H1 (cell line): ENCODE measurements around the gene NHLRC2. TPM values are rescaled to one million over a fixed set of nuclear protein-coding genes. Genes with fewer than 3 reads are reported as not detected.

Source experiments
- CTCF ChIA-PET: fragments of 300-600 bp; sonication (Branson Sonifier 250); formaldehyde crosslinking; loops from one replicate; lab custom pipeline; 2021; ENCODE audit not compliant: partially characterized antibody; lab: Charles Lee
- POLR2A ChIA-PET: fragments of 300-600 bp; sonication (Branson Sonifier 250); formaldehyde crosslinking; loops from one replicate; lab custom pipeline; 2021; ENCODE audit warnings: inconsistent platforms; ENCODE audit not compliant: partially characterized antibody; lab: Charles Lee
- DNase-seq, 2 experiments: peaks; one replicate each; pipeline versions ENCODE4 v3.0.0 to v3.0.0-alpha.2; 2010 to 2022; ENCODE audit warnings: low spot score in 2 of 2, low read depth in 1 of 2, mixed read lengths in 1 of 2
- FAIRE-seq: peaks from 2 replicates; lab custom pipeline; 2011; peaks lifted over from hg19 to GRCh38; lab: Jason Lieb, UNC
- H2AFZ ChIP-seq: 2 replicates; pipeline ENCODE4 v1.8.1; 2012; ENCODE audit warnings: low read length, inconsistent platforms
- H2AK5ac ChIP-seq: 2 replicates; pipeline ENCODE4 v1.6.1; 2013; ENCODE audit warnings: low read depth, low read length
- H2BK120ac ChIP-seq: replicated peaks from 2 replicates; pipeline ENCODE3; 2013; ENCODE audit warnings: low read depth, low read length, inconsistent platforms
- H2BK12ac ChIP-seq: 2 replicates; pipeline ENCODE4 v1.6.1; 2013; ENCODE audit warnings: low read depth, low read length
- H2BK15ac ChIP-seq: 2 replicates; pipeline ENCODE4 v1.6.1; 2013; ENCODE audit warnings: low read length
- H2BK20ac ChIP-seq: 2 replicates; pipeline ENCODE4 v1.6.1; 2013; ENCODE audit warnings: low read length
- H2BK5ac ChIP-seq: 2 replicates; pipeline ENCODE4 v1.6.1; 2013; ENCODE audit warnings: low read depth, low read length
- H3K14ac ChIP-seq: 2 replicates; pipeline ENCODE4 v1.6.1; 2013; ENCODE audit warnings: inconsistent platforms; ENCODE audit not compliant: insufficient read length
- H3K18ac ChIP-seq: 2 replicates; pipeline ENCODE4 v1.6.1; 2013; ENCODE audit warnings: low read length; ENCODE audit errors: extremely low read depth
- H3K23ac ChIP-seq: 2 replicates; pipeline ENCODE4 v1.6.1; 2013; ENCODE audit warnings: inconsistent platforms; ENCODE audit not compliant: insufficient read length
- H3K23me2 ChIP-seq: 2 replicates; pipeline ENCODE4 v1.6.1; 2013; ENCODE audit warnings: low read depth, low read length
- H3K27ac ChIP-seq: 2 replicates; pipeline ENCODE4 v1.6.1; 2011; ENCODE audit warnings: low read depth, low read length, inconsistent platforms
- H3K27me3 ChIP-seq, 4 experiments: replicated peaks in 1 of 4; 1 replicate in 1 of 4; 2 replicates in 3 of 4; pipeline versions ENCODE4 v1.6.1 to v1.8.1; 2011 to 2013; ENCODE audit warnings: low read length in 3 of 4, mild to moderate bottlenecking in 3 of 4, inconsistent platforms in 2 of 4, mixed read lengths in 2 of 4, moderate library complexity in 1 of 4; ENCODE audit not compliant: control insufficient read depth in 3 of 4, insufficient read depth in 3 of 4; ENCODE audit errors: extremely low read depth in 1 of 4
- H3K36me3 ChIP-seq, 4 experiments: 2 replicates each; pipeline versions ENCODE4 v1.6.1 to v1.8.1; 2011 to 2013; ENCODE audit warnings: mild to moderate bottlenecking in 4 of 4, low read length in 3 of 4, moderate library complexity in 2 of 4, control low read depth in 1 of 4, inconsistent platforms in 1 of 4; ENCODE audit not compliant: insufficient read depth in 4 of 4, control insufficient read depth in 2 of 4
- H3K4ac ChIP-seq: replicated peaks from 2 replicates; pipeline ENCODE3; 2013; ENCODE audit warnings: low read length, low read depth, mixed read lengths, inconsistent platforms; ENCODE audit not compliant: insufficient read length
- H3K4me1 ChIP-seq, 4 experiments: replicated peaks in 1 of 4; 1 replicate in 1 of 4; 2 replicates in 3 of 4; pipeline versions ENCODE4 v1.6.1 to v1.8.1; 2011 to 2013; ENCODE audit warnings: low read length in 3 of 4, inconsistent platforms in 2 of 4, mixed read lengths in 1 of 4; ENCODE audit not compliant: insufficient read depth in 4 of 4, control insufficient read depth in 3 of 4
- H3K4me2 ChIP-seq, 2 experiments: 2 replicates each; pipeline versions ENCODE4 v1.6.1 to v1.8.1; 2011 to 2013; ENCODE audit warnings: low read depth in 2 of 2, low read length in 2 of 2, control low read depth in 1 of 2, inconsistent platforms in 1 of 2, mild to moderate bottlenecking in 1 of 2; ENCODE audit not compliant: insufficient read depth in 1 of 2
- H3K4me3 ChIP-seq, 4 experiments: fragments of 200-600, 300-600 bp in 1 of 4; sonication (generic), shearing (Covaris generic), sonication (Bioruptor Twin) in 1 of 4; 2 replicates each; pipeline versions ENCODE4 v1.5.1 to v1.8.1; 2011 to 2016; ENCODE audit warnings: low read length in 4 of 4, low read depth in 3 of 4, control low read depth in 2 of 4, inconsistent platforms in 2 of 4, mild to moderate bottlenecking in 2 of 4, mixed read lengths in 1 of 4, moderate library complexity in 1 of 4; ENCODE audit not compliant: insufficient read depth in 2 of 4; ENCODE audit errors: extremely low read depth in 1 of 4
- H3K56ac ChIP-seq: replicated peaks from 2 replicates; pipeline ENCODE3; 2013; ENCODE audit warnings: low read depth, mild to moderate bottlenecking, mixed read lengths, low read length, inconsistent platforms; ENCODE audit not compliant: insufficient read length
- H3K79me1 ChIP-seq: 2 replicates; pipeline ENCODE4 v1.6.1; 2013; ENCODE audit warnings: low read depth, low read length, control low read depth
- H3K79me2 ChIP-seq, 2 experiments: 2 replicates each; pipeline versions ENCODE4 v1.6.1 to v1.8.1; 2012 to 2013; ENCODE audit warnings: low read length in 2 of 2, mild to moderate bottlenecking in 2 of 2, inconsistent platforms in 1 of 2; ENCODE audit not compliant: insufficient read depth in 2 of 2, control insufficient read depth in 1 of 2
- H3K9ac ChIP-seq, 4 experiments: replicated peaks in 1 of 4; 1 replicate in 1 of 4; 2 replicates in 3 of 4; pipeline versions ENCODE4 v1.6.1 to v1.8.1; 2011 to 2013; ENCODE audit warnings: low read depth in 3 of 4, low read length in 3 of 4, control low read depth in 2 of 4, mild to moderate bottlenecking in 2 of 4, moderate library complexity in 2 of 4, inconsistent platforms in 1 of 4; ENCODE audit errors: extremely low read depth in 1 of 4
- H3K9me3 ChIP-seq, 2 experiments: 2 replicates each; pipeline versions ENCODE4 v1.6.1 to v1.8.1; 2012 to 2013; ENCODE audit warnings: mild to moderate bottlenecking in 2 of 2, moderate library complexity in 2 of 2, control low read depth in 1 of 2, inconsistent platforms in 1 of 2, low read depth in 1 of 2, low read length in 1 of 2, mixed read lengths in 1 of 2; ENCODE audit not compliant: insufficient read depth in 2 of 2
- H4K20me1 ChIP-seq, 2 experiments: replicated peaks in 1 of 2; 2 replicates each; pipeline versions ENCODE3 to v1.8.1; 2011 to 2013; ENCODE audit warnings: inconsistent platforms in 2 of 2, low read length in 2 of 2, mild to moderate bottlenecking in 1 of 2; ENCODE audit not compliant: insufficient read depth in 2 of 2, control insufficient read depth in 1 of 2
- H4K5ac ChIP-seq: 2 replicates; pipeline ENCODE4 v1.6.1; 2013; ENCODE audit warnings: low read length, low read depth, mixed read lengths, inconsistent platforms; ENCODE audit not compliant: insufficient read length
- H4K8ac ChIP-seq: 2 replicates; pipeline ENCODE4 v1.8.0; 2013; ENCODE audit warnings: mild to moderate bottlenecking, moderate library complexity, low read length, inconsistent platforms; ENCODE audit not compliant: insufficient read depth; ENCODE audit errors: extremely low read depth
- H4K91ac ChIP-seq: replicated peaks from 2 replicates; pipeline ENCODE3; 2013; ENCODE audit warnings: low read length, mixed read lengths, inconsistent platforms; ENCODE audit not compliant: insufficient read length
- EP300 ChIP-seq, 2 experiments: IDR thresholded peaks; 1 replicate in 1 of 2; 2 replicates in 1 of 2; pipeline ENCODE4 v1.6.1; 2011 to 2012; ENCODE audit warnings: low read depth in 2 of 2, low read length in 2 of 2, mild to moderate bottlenecking in 2 of 2, borderline replicate concordance in 1 of 2, inconsistent platforms in 1 of 2, moderate library complexity in 1 of 2
- GTF2F1 ChIP-seq: IDR thresholded peaks from 2 replicates; pipeline ENCODE4 v1.6.1; 2012; ENCODE audit warnings: low read depth, low read length, improper control_type of control experiment, borderline replicate concordance
- RNF2 ChIP-seq: fragments of 200-900, 300-1000 bp; sonication (generic); IDR thresholded peaks from 2 replicates; pipeline ENCODE4 v1.7.1; 2016; ENCODE audit warnings: borderline replicate concordance, low read depth, mild to moderate bottlenecking, antibody characterized with exemption, low read length; ENCODE audit not compliant: poor library complexity, severe bottlenecking; ENCODE audit errors: missing control alignments
- polyA plus RNA-seq, 7 experiments: library from polyadenylated mRNA; depleted of rRNA in 3 of 7; stranded (reverse) in 5 of 7; unstranded in 2 of 7; fragments of >200 nt in 5 of 7; fragments of 200-250 nt in 2 of 7; gene quantifications; 1 replicate in 5 of 7; 2 replicates in 1 of 7; 4 replicates in 1 of 7; pipeline versions ENCODE4 v1.2.1 to v1.2.3, GENCODE V29; 2011 to 2013; ENCODE audit warnings: missing spikeins in 2 of 7, mixed read lengths in 2 of 7
- total RNA-seq: library from RNA; stranded (reverse); fragmentation: NEBNext Ultra II Directional; extraction: Animal tissue kit (Norgen Biotek cat#: 25700); gene quantifications from 2 replicates; pipeline ENCODE4 v1.2.1, GENCODE V29; 2021

NHLRC2 gene
- total and polyA plus RNA-seq, 2 of the 8 experiments (the other 6 are each of a cell fraction or from before 2014, with no cell fraction given): 4.9 to 25.6 TPM

GRCh38 chr10:113857210-113857609 is 2.7 kb downstream of the NHLRC2 start:
- Histone ChIP-seq H3K36me3 (peaks cover 2 to 38% (median 13%) of the 10 kb centered on the region in 4 experiments; a peak in 6 of 8 replicates), H2BK120ac (no peak overlapping the region), H2AK5ac (no peak overlapping the region), H4K8ac (no peak overlapping the region), H3K79me2 (peaks cover 0 to 46% of the 10 kb centered on the region in 2 experiments; a peak in 2 of 4 replicates), H3K4ac (no peak overlapping the region), H3K18ac (no peak overlapping the region), H2AFZ (no peak overlapping the region), H4K91ac (no peak overlapping the region), H3K23ac (no peak overlapping the region), H3K4me2 (no peak overlapping the region), H3K9ac (no peak overlapping the region), H3K79me1 (peaks cover 2% of the 10 kb centered on the region; the same call in 1 of the 2 replicates), H3K27me3 (no peaks in the 10 kb centered on the region), H2BK15ac (no peak overlapping the region), H3K4me1 (peaks cover 3 to 6% (median 4%) of the 10 kb centered on the region in 4 experiments; a peak in 5 of 7 replicates), H3K14ac (no peak overlapping the region), H3K27ac (no peak overlapping the region), H3K56ac (no peak overlapping the region), H4K5ac (no peak overlapping the region), H2BK12ac (no peak overlapping the region), H2BK5ac (no peak overlapping the region), H3K9me3 (no peaks in the 10 kb centered on the region), H3K23me2 (peaks cover 6% of the 10 kb centered on the region; the same call in 1 of the 2 replicates), H3K4me3 (no peak overlapping the region; a peak in 1 of 8 replicates), H4K20me1 (no peaks in the 10 kb centered on the region), H2BK20ac (no peak overlapping the region)
- CTCF ChIA-PET: interaction anchor here (1.0 kb wide), 1 partner anchor 54 kb away, joined by 3 read pairs; no protein-coding TSS in a partner anchor
- TF ChIP-seq GTF2F1 (no peak), RNF2 (no peak), EP300 (IDR thresholded peaks at IDR 0.05; ENCODE audit: borderline replicate concordance in 1 of 2, low read depth in 2 of 2, low read length in 2 of 2) (no peak)
- FAIRE-seq (no peak), DNase-seq (no peak)
- POLR2A ChIA-PET: no interaction called here
